Stimulated activated naive B cell treated with anti-CD40 and anti-IgM and Interleukin-4, amounts not matched to agents 10 μg/mL and 1 μg/mL and 100 μg/mL, for 72 hours (primary cell): ENCODE results near the gene SLC31A1.
"Not testable (repeated sequence)": the region's sequence is repeated elsewhere in the genome, so short reads cannot be mapped to it uniquely, and the experiment has no call there.

Experiments used
- ATAC-seq, 2 donors: fragments of 150-1000 bp; cut with Tn5 transposase; replicated peaks; 2 replicates each; pipeline ENCODE4 v1.10.0; 2021; ENCODE audit warnings: moderate library complexity in 1 of 2
- DNase-seq: peaks from one replicate; pipeline ENCODE4 v3.0.0; 2021
- H3K27ac Mint-ChIP-seq: one replicate; pipeline ENCODE4 v1.8.0; 2022; ENCODE audit warnings: mild to moderate bottlenecking, mixed read lengths
- H3K27me3 Mint-ChIP-seq, 2 donors: one replicate each; pipeline ENCODE4 v1.8.0; 2022; ENCODE audit warnings: mixed read lengths in 2 of 2
- H3K36me3 Mint-ChIP-seq, 2 donors: one replicate each; pipeline ENCODE4 v1.8.0; 2022; ENCODE audit warnings: mixed read lengths in 2 of 2, mild to moderate bottlenecking in 1 of 2
- H3K4me1 Mint-ChIP-seq, 2 donors: one replicate each; pipeline ENCODE4 v1.8.0; 2022; ENCODE audit warnings: mixed read lengths in 2 of 2, mild to moderate bottlenecking in 1 of 2
- H3K4me3 Mint-ChIP-seq, 2 donors: one replicate each; pipeline ENCODE4 v1.8.0; 2022; ENCODE audit warnings: mild to moderate bottlenecking in 2 of 2, mixed read lengths in 2 of 2, moderate library complexity in 1 of 2
- H3K9me3 Mint-ChIP-seq, 2 donors: one replicate each; pipeline ENCODE4 v1.8.0; 2022; ENCODE audit warnings: mixed read lengths in 2 of 2, mild to moderate bottlenecking in 1 of 2

The SLC31A1 gene

GRCh38 chr9:113235701-113236255 is 14.4 kb downstream of the SLC31A1 start:
- not testable (repeated sequence) for H3K27ac Mint-ChIP-seq, ATAC-seq, DNase-seq, H3K4me3 Mint-ChIP-seq, H3K9me3 Mint-ChIP-seq, H3K27me3 Mint-ChIP-seq
- Mint-ChIP-seq H3K4me1 (peaks cover 10 to 28% of the 10 kb centered on the region in 2 donors), H3K36me3 (peaks cover 14 to 18% of the 10 kb centered on the region in 2 donors)

DNA sequence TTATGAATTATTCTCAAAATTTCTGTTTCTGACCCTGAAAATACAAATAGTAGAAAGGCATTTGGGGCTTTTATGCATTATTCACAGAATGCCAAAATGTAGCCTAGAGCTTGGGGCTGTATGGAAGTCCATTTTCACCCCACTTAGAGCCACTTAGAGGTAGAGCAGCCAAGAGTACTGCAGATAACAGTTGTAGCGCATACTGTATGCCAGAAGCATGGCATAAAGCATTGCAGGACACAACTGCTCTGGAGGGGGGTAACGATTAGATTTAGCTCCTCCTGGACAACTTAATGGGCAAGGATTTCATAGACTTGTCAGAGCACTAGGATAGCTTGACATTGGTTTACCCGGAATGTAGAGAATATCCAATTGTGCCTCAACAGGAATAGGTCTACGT is 15.7 kb downstream of the SLC31A1 start:
- no peak overlapping the region for H3K27ac Mint-ChIP-seq

DNA sequence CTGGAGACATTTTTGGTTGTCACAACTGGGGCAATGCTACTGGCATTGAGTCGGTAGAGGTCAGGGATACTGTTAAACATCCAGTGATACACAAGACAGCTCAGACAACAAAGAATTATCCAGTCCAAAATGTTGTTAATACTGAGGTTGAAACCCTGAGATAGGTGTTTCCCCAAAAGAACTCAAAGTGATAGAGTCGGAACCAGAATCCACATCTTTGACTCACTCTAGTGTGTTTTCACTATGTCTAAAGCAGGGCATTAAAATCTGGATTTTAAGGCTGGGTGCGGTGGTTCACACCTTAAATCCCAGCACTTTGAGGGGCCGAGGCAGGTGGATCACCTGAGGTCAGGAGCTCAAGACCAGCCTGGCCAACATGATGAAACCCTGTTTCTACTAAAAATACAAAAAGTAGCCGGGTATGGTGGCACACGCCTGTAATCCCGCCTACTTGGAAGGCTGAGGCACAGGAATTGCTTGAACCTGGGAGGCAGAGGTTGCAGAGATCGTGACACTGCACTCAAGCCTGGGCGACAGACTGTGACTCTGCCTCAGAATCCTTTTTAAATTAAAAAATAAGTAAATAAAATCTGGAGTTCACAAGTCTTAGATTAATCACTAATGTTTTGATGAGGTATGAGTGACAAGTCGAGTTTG is 17.0 kb downstream of the SLC31A1 start:
- H3K4me1 Mint-ChIP-seq, result peaks cover 8 to 28% of the 10 kb centered on the region in 2 donors
- no peak overlapping the region for H3K27ac Mint-ChIP-seq

More for the DNA sequence above, 15.7 kb downstream of the SLC31A1 start:
- Mint-ChIP-seq H3K4me1 (peaks cover 10 to 29% of the 10 kb centered on the region in 2 donors), H3K27me3 (no peaks in the 10 kb centered on the region), H3K9me3 (no peaks in the 10 kb centered on the region), H3K4me3 (no peak overlapping the region), H3K36me3 (peaks cover 10 to 11% of the 10 kb centered on the region in 2 donors)
- DNase-seq (no peak), ATAC-seq (no peak)

DNA sequence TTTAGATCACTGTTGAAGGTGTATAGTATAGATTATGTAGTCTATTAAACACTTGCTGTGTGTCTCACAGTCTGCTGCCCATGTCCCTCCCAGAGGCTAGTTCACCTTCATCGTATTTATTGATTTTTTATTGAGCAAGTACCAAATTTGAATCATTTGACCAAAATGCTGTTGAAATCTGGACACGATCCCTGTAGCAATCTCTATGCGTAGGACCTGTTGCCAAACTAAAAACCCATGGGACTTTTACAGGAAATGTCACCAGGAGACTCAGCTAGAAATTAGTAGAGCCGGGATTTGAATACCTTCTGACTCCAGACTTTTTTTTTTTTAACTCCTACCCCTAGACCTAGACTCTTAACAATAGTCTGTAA is 17.5 kb downstream of the SLC31A1 start:
- Mint-ChIP-seq H3K4me3 (no peak overlapping the region), H3K27me3 (no peaks in the 10 kb centered on the region), H3K27ac (no peak overlapping the region), H3K9me3 (no peaks in the 10 kb centered on the region), H3K36me3 (peaks cover 10 to 11% of the 10 kb centered on the region in 2 donors), H3K4me1 (peaks cover 8 to 26% of the 10 kb centered on the region in 2 donors)
- ATAC-seq (no peak), DNase-seq (no peak)

More for the DNA sequence above, 17.0 kb downstream of the SLC31A1 start:
- H3K27me3 Mint-ChIP-seq, result no peaks in the 10 kb centered on the region
- H3K9me3 Mint-ChIP-seq, result no peaks in the 10 kb centered on the region
- H3K4me3 Mint-ChIP-seq, result no peak overlapping the region
- peaks cover 10 to 11% of the 10 kb centered on the region in 2 donors for H3K36me3 Mint-ChIP-seq
- no peak for DNase-seq
- ATAC-seq, result no peak

DNA sequence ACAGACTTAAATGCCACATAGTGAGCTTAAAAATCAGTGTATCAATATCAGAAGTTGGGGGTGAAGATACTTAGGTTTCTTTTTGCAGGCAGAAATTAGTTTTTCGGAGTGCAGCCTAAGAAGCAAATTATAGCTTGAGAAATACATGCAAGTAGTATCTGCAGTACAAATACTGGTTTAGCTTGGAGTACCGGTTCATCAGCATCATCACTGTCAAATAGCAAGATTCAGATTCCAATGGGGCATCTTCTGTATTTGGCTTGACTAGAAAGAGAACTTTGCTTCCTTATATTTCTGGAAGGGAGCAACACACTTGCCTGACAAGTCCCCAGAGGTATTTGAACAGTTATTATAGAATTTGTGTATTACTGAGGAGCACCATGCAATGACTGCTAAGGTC is 19.8 kb downstream of the SLC31A1 start:
- no peak for ATAC-seq
- no peak for DNase-seq
- Mint-ChIP-seq H3K36me3 (peaks cover 3 to 4% of the 10 kb centered on the region in 2 donors), H3K4me1 (peaks cover 5 to 20% of the 10 kb centered on the region in 2 donors), H3K27ac (no peak overlapping the region), H3K4me3 (no peak overlapping the region), H3K9me3 (no peaks in the 10 kb centered on the region), H3K27me3 (no peaks in the 10 kb centered on the region)

GRCh38 chr9:113244556-113244955 is 23.2 kb downstream of the SLC31A1 start:
- H3K4me1 Mint-ChIP-seq, result peaks cover 7 to 25% of the 10 kb centered on the region in 2 donors
- H3K36me3 Mint-ChIP-seq, result peaks cover 8 to 10% of the 10 kb centered on the region in 2 donors
- no peak for ATAC-seq
- H3K9me3 Mint-ChIP-seq, result no peaks in the 10 kb centered on the region
- H3K27me3 Mint-ChIP-seq, result no peaks in the 10 kb centered on the region
- H3K4me3 Mint-ChIP-seq, result no peak overlapping the region
- no peak for DNase-seq
- H3K27ac Mint-ChIP-seq, result no peak overlapping the region

GRCh38 chr9:113245894-113246293 is 24.6 kb downstream of the SLC31A1 start:
- Mint-ChIP-seq H3K27me3 (no peaks in the 10 kb centered on the region), H3K4me3 (no peak overlapping the region), H3K4me1 (peaks cover 7 to 21% of the 10 kb centered on the region in 2 donors), H3K27ac (peak overlapping the region; percentile 42), H3K9me3 (no peaks in the 10 kb centered on the region), H3K36me3 (peaks cover 4 to 6% of the 10 kb centered on the region in 2 donors)
- ATAC-seq (no peak), DNase-seq (no peak)

GRCh38 chr9:113246928-113247327 is 25.6 kb downstream of the SLC31A1 start:
- Mint-ChIP-seq H3K27me3 (no peaks in the 10 kb centered on the region), H3K9me3 (no peaks in the 10 kb centered on the region), H3K27ac (peak overlapping the region; percentile 14), H3K4me1 (peaks cover 7 to 19% of the 10 kb centered on the region in 2 donors), H3K4me3 (no peak overlapping the region), H3K36me3 (peaks cover 4 to 6% of the 10 kb centered on the region in 2 donors)
- no peak for ATAC-seq
- no peak for DNase-seq

- Mint-ChIP-seq H3K27me3 (no peaks in the 10 kb centered on the region), H3K9me3 (no peaks in the 10 kb centered on the region), H3K36me3 (peaks cover 4 to 6% of the 10 kb centered on the region in 2 donors), H3K27ac (no peak overlapping the region), H3K4me1 (peaks cover 5 to 12% of the 10 kb centered on the region in 2 donors), H3K4me3 (no peak overlapping the region)
- ATAC-seq (no peak), DNase-seq (no peak)
Measured at GRCh38 chr9:113247640-113248039, 26.3 kb downstream of the SLC31A1 start.

GRCh38 chr9:113249661-113250060 is 28.3 kb downstream of the SLC31A1 start:
- DNase-seq, ATAC-seq, H3K4me3 Mint-ChIP-seq, H3K36me3 Mint-ChIP-seq, H3K27me3 Mint-ChIP-seq, H3K27ac Mint-ChIP-seq, H3K9me3 Mint-ChIP-seq, H3K4me1 Mint-ChIP-seq: not testable (repeated sequence)

GRCh38 chr9:113250807-113251206 is 29.5 kb downstream of the SLC31A1 start:
- Mint-ChIP-seq H3K4me1 (peaks cover 3 to 6% of the 10 kb centered on the region in 2 donors), H3K27ac (no peak overlapping the region), H3K36me3 (peaks cover 4 to 6% of the 10 kb centered on the region in 2 donors), H3K27me3 (no peaks in the 10 kb centered on the region), H3K9me3 (no peaks in the 10 kb centered on the region), H3K4me3 (no peak overlapping the region)
- DNase-seq (no peak), ATAC-seq (no peak)

- Mint-ChIP-seq H3K9me3 (no peaks in the 10 kb centered on the region), H3K4me3 (no peak overlapping the region), H3K4me1 (no peaks in the 10 kb centered on the region), H3K36me3 (peaks cover 18 to 24% of the 10 kb centered on the region in 2 donors), H3K27me3 (no peaks in the 10 kb centered on the region), H3K27ac (no peak overlapping the region)
- no peak for DNase-seq
- ATAC-seq, result no peak
Measured at GRCh38 chr9:113254991-113255390, 33.6 kb downstream of the SLC31A1 start.

DNA sequence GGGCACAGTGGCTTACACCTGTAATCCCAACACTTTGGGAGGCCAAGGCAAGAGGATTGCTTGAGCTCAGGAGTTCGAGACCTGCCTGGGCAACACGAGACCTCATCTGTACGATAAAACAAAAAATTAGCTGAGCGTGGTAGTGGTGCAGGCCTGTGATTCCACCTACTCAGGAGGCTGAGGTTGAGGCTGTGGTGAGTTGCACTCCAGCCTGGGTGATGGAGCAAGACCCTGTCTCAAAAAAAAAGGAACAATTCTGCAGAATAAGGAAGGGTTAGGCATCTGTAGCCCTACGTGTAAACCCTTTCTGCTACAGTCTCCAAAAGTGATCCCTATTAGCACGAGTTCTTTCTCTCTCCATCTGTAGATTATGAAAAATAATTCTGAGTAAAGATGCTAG is 34.1 kb downstream of the SLC31A1 start:
- no peak overlapping the region for H3K27ac Mint-ChIP-seq

GRCh38 chr9:113257863-113258262 is 36.5 kb downstream of the SLC31A1 start:
- no peaks in the 10 kb centered on the region for H3K9me3 Mint-ChIP-seq
- H3K36me3 Mint-ChIP-seq, result peaks cover 33 to 39% of the 10 kb centered on the region in 2 donors
- no peak overlapping the region for H3K4me3 Mint-ChIP-seq
- no peak overlapping the region for H3K27ac Mint-ChIP-seq
- no peaks in the 10 kb centered on the region for H3K27me3 Mint-ChIP-seq
- DNase-seq (no peak), ATAC-seq (no peak)
- H3K4me1 Mint-ChIP-seq, result no peaks in the 10 kb centered on the region

More for the DNA sequence above, 34.1 kb downstream of the SLC31A1 start:
- Mint-ChIP-seq H3K36me3 (peaks cover 22 to 28% of the 10 kb centered on the region in 2 donors), H3K9me3 (no peaks in the 10 kb centered on the region), H3K4me1 (no peaks in the 10 kb centered on the region), H3K4me3 (no peak overlapping the region), H3K27me3 (no peaks in the 10 kb centered on the region)
- ATAC-seq (no peak), DNase-seq (no peak)

- Mint-ChIP-seq H3K4me3 (no peak overlapping the region), H3K27me3 (no peaks in the 10 kb centered on the region), H3K36me3 (peaks cover 33 to 41% of the 10 kb centered on the region in 2 donors), H3K9me3 (no peaks in the 10 kb centered on the region), H3K4me1 (no peaks in the 10 kb centered on the region), H3K27ac (no peak overlapping the region)
- ATAC-seq (no peak), DNase-seq (no peak)
Measured at GRCh38 chr9:113258282-113258681, 36.9 kb downstream of the SLC31A1 start.
